GM21447 (cell line): ENCODE data around the gene AK2.
"Not testable (repeated sequence)": the region's sequence is repeated elsewhere in the genome, so short reads cannot be mapped to it uniquely, and the experiment has no call there.

ENCODE experiments used
- ATAC-seq: cut with Tn5 transposase; IDR thresholded peaks from one replicate; pipeline ENCODE4 v1.9.1; 2021; ENCODE audit not compliant: unreplicated experiment

The AK2 gene

GRCh38 chr1:33055210-33056008, 18.7 kb upstream of the AK2 start:
- no peak for ATAC-seq

- no peak for ATAC-seq
Measured at GRCh38 chr1:33050221-33051076, 13.8 kb upstream of the AK2 start.

- ATAC-seq: no peak
Measured at GRCh38 chr1:33049371-33049770, 12.7 kb upstream of the AK2 start.

GRCh38 chr1:33048426-33048825, 11.7 kb upstream of the AK2 start:
- ATAC-seq: no peak

GRCh38 chr1:33047839-33048305, 11.2 kb upstream of the AK2 start:
- ATAC-seq: no peak

- ATAC-seq: no peak
Measured at GRCh38 chr1:33047290-33047689, 10.6 kb upstream of the AK2 start.

GRCh38 chr1:33046234-33046633, 9.6 kb upstream of the AK2 start:
- ATAC-seq: not testable (repeated sequence)

- no peak for ATAC-seq
Measured at GRCh38 chr1:33045814-33046213, 9.1 kb upstream of the AK2 start.

GRCh38 chr1:33045246-33045645, 8.6 kb upstream of the AK2 start:
- no peak for ATAC-seq

GRCh38 chr1:33043267-33044092, 6.8 kb upstream of the AK2 start:
- no peak for ATAC-seq

- no peak for ATAC-seq
Measured at GRCh38 chr1:33042831-33043230, 6.1 kb upstream of the AK2 start.

GRCh38 chr1:33041026-33041425, 4.3 kb upstream of the AK2 start:
- no peak for ATAC-seq

GRCh38 chr1:33039840-33040239, 3.2 kb upstream of the AK2 start:
- ATAC-seq: no peak

- no peak for ATAC-seq
Measured at GRCh38 chr1:33036051-33036525, 595 bp downstream of the AK2 start.

GRCh38 chr1:33032126-33032869, 4.4 kb downstream of the AK2 start:
- ATAC-seq: no peak

GRCh38 chr1:33031506-33031905, 5.2 kb downstream of the AK2 start:
- no peak for ATAC-seq

- no peak for ATAC-seq
Measured at GRCh38 chr1:33030575-33030974, 6.1 kb downstream of the AK2 start.

GRCh38 chr1:33029921-33030320, 6.8 kb downstream of the AK2 start:
- ATAC-seq: no peak

GRCh38 chr1:33029209-33029608, 7.5 kb downstream of the AK2 start:
- no peak for ATAC-seq

- ATAC-seq: no peak
Measured at GRCh38 chr1:33025761-33026160, 10.9 kb downstream of the AK2 start.
